HepG2 (cell line): Measurements from ENCODE around the gene ATG9A. TPM values are rescaled to one million over a fixed set of nuclear protein-coding genes. Genes with fewer than 3 reads are reported as not detected.

Experiments
- CEBPB ChIP-seq: IDR thresholded peaks from 2 replicates; pipeline ENCODE4 v1.6.1; 2011; ENCODE audit warnings: low read depth, low read length, improper control_type of control experiment, borderline replicate concordance
- FOSL2 ChIP-seq: sonication (generic); formaldehyde crosslinking; IDR thresholded peaks from 2 replicates; pipeline ENCODE4 v1.4.0; 2020; ENCODE audit warnings: missing genetic modification reagents
- GABPB1 ChIP-seq: IDR thresholded peaks from 2 replicates; pipeline ENCODE4 v1.6.1; 2016; ENCODE audit warnings: mild to moderate bottlenecking, missing genetic modification reagents, moderate library complexity, missing compliant biosample characterization
- ISL2 ChIP-seq: sonication (generic); formaldehyde crosslinking; IDR thresholded peaks from 2 replicates; pipeline ENCODE4 v1.5.0; 2020; ENCODE audit warnings: missing genetic modification reagents
- NPAS2 ChIP-seq: sonication (generic); formaldehyde crosslinking; IDR thresholded peaks from 2 replicates; pipeline ENCODE4 v1.8.0; 2022; ENCODE audit warnings: mild to moderate bottlenecking, missing genetic modification reagents, borderline replicate concordance
- POGZ ChIP-seq: sonication (generic); formaldehyde crosslinking; IDR thresholded peaks from 2 replicates; pipeline ENCODE4 v1.4.0; 2020; ENCODE audit warnings: mild to moderate bottlenecking, missing genetic modification reagents
- RCOR2 ChIP-seq: IDR thresholded peaks from 2 replicates; pipeline ENCODE4 v1.6.1; 2016; ENCODE audit warnings: missing biosample characterization, missing genetic modification reagents
- RNF2 ChIP-seq: fragments of 450-650 bp; conservative IDR thresholded peaks from 2 replicates; pipeline ENCODE4 v1.6.1; 2016; ENCODE audit warnings: low read depth
- TGIF2 ChIP-seq: IDR thresholded peaks from 2 replicates; pipeline ENCODE4 v1.6.1; 2016; ENCODE audit warnings: control low read depth, missing compliant biosample characterization
- WIZ ChIP-seq: sonication (generic); formaldehyde crosslinking; IDR thresholded peaks from 2 replicates; pipeline ENCODE4 v1.5.1; 2020; ENCODE audit warnings: mild to moderate bottlenecking, missing genetic modification reagents
- YY1 ChIP-seq: IDR thresholded peaks from 2 replicates; pipeline ENCODE4 v1.6.1; 2011; ENCODE audit warnings: low read length, low read depth, moderate library complexity, mild to moderate bottlenecking; ENCODE audit not compliant: insufficient read depth, insufficient replicate concordance
- ZFY ChIP-seq: sonication (generic); formaldehyde crosslinking; IDR thresholded peaks from 2 replicates; pipeline ENCODE4 v1.4.0; 2020; ENCODE audit warnings: missing genetic modification reagents
- ZIK1 ChIP-seq: sonication (generic); formaldehyde crosslinking; IDR thresholded peaks from 2 replicates; pipeline ENCODE4 v1.5.0; 2020; ENCODE audit warnings: mild to moderate bottlenecking, low read depth, missing genetic modification reagents, borderline replicate concordance
- ZNF207 ChIP-seq: fragments of 450-650 bp; IDR thresholded peaks from 2 replicates; pipeline ENCODE4 v1.6.1; 2016; ENCODE audit warnings: antibody characterized with exemption, borderline replicate concordance
- ZNF484 ChIP-seq: sonication (generic); formaldehyde crosslinking; IDR thresholded peaks from 2 replicates; pipeline ENCODE4 v1.5.1; 2020; ENCODE audit warnings: mild to moderate bottlenecking, low read depth, missing genetic modification reagents, borderline replicate concordance
- ZNF552 ChIP-seq: sonication (generic); formaldehyde crosslinking; IDR thresholded peaks from 2 replicates; pipeline ENCODE4 v1.9.0; 2022; ENCODE audit warnings: missing genetic modification reagents, mild to moderate bottlenecking, borderline replicate concordance
- ZNF879 ChIP-seq: sonication (generic); formaldehyde crosslinking; IDR thresholded peaks from 2 replicates; pipeline ENCODE4 v1.8.1; 2023; ENCODE audit warnings: missing genetic modification reagents
- ZNF891 ChIP-seq: sonication (generic); formaldehyde crosslinking; IDR thresholded peaks from 2 replicates; pipeline ENCODE4 v1.5.0; 2020; ENCODE audit warnings: mild to moderate bottlenecking, missing genetic modification reagents
- polyA plus RNA-seq, 8 experiments: library from polyadenylated mRNA; depleted of rRNA in 3 of 8; stranded (reverse) in 7 of 8; unstranded in 1 of 8; fragments of >200 nt; fragmentation: Illumina TruSeq in 4 of 8; extraction: Trizol in 4 of 8; gene quantifications; 2 replicates each; pipeline versions ENCODE4 v1.2.1 to v1.2.3, GENCODE V29; 2011 to 2016; ENCODE audit warnings: low read depth in 4 of 8, missing spikeins in 1 of 8, mixed read lengths in 1 of 8; ENCODE audit not compliant: insufficient read depth in 1 of 8
- total RNA-seq, 5 experiments: library from RNA; depleted of rRNA; stranded (reverse); fragments of >200 nt; fragmentation: Illumina TruSeq; extraction: Trizol; gene quantifications; 2 replicates each; pipeline ENCODE4 v1.2.3, GENCODE V29; 2016; ENCODE audit warnings: low read depth in 1 of 5
- TF ChIP-seq, protein P1 (sequence below): sonication (generic); formaldehyde crosslinking; conservative IDR thresholded peaks from 2 replicates; pipeline ENCODE4 v1.8.0; 2022; ENCODE audit warnings: mild to moderate bottlenecking, moderate library complexity, missing genetic modification reagents
- TF ChIP-seq, protein P2 (sequence below): IDR thresholded peaks from 2 replicates; pipeline ENCODE4 v1.6.1; 2016; ENCODE audit warnings: mild to moderate bottlenecking
- TF ChIP-seq, protein P3 (sequence below): sonication (generic); formaldehyde crosslinking; IDR thresholded peaks from 2 replicates; pipeline ENCODE4 v1.8.1; 2022; ENCODE audit warnings: mild to moderate bottlenecking, missing genetic modification reagents
- TF ChIP-seq, protein P4 (sequence below): sonication (generic); formaldehyde crosslinking; IDR thresholded peaks from 2 replicates; pipeline ENCODE4 v1.5.0; 2020; ENCODE audit warnings: mild to moderate bottlenecking, missing genetic modification reagents
- TF ChIP-seq, protein P5 (sequence below): fragments of 450-650 bp; IDR thresholded peaks from 2 replicates; pipeline ENCODE4 v1.6.1; 2017

ATG9A gene
- total and polyA plus RNA-seq, 2 of the 13 experiments (the other 11 are each of a cell fraction or from before 2014, with no cell fraction given), result 35.0 to 131 TPM

DNA sequence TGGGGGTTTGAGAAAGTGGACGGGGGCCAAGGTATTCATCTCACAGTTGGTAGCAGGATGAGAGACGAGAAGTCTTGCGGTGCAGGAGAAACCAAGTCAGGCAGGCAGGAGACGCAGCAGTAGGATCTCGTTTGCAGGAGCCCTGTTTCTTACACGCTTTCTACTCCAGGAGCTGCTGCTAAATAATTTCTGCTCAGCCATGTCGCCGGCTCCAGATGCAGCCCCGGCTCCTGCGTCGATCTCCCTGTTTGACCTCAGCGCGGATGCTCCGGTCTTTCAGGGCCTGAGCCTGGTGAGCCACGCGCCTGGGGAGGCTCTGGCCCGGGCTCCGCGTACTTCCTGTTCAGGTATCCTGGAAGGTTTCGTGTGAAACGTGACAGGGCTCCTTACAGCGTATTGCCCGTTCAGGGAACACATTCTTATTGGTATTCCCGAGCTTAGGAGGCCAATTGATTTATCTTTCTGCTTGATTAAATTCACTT, 664 bp upstream of the ATG9A start (continued):
- TF ChIP-seq ZNF891 (CRISPR knock-in tag), result no peak; the same call in 1 of the 2 replicates
- TF ChIP-seq ZNF207, result no peak
- TF ChIP-seq, protein P1, sequence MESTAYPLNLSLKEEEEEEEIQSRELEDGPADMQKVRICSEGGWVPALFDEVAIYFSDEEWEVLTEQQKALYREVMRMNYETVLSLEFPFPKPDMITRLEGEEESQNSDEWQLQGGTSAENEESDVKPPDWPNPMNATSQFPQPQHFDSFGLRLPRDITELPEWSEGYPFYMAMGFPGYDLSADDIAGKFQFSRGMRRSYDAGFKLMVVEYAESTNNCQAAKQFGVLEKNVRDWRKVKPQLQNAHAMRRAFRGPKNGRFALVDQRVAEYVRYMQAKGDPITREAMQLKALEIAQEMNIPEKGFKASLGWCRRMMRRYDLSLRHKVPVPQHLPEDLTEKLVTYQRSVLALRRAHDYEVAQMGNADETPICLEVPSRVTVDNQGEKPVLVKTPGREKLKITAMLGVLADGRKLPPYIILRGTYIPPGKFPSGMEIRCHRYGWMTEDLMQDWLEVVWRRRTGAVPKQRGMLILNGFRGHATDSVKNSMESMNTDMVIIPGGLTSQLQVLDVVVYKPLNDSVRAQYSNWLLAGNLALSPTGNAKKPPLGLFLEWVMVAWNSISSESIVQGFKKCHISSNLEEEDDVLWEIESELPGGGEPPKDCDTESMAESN, result 0 out of 2 replicates have a peak, but pooled peaks have one; percentile 37
- no peak for TF ChIP-seq RNF2
- TF ChIP-seq NPAS2 (CRISPR knock-in tag), result no peak
- no peak for TF ChIP-seq ZIK1
- TF ChIP-seq GABPB1, result peak; percentile 66
- TF ChIP-seq CEBPB, result no peak
- TF ChIP-seq FOSL2, result no peak
- TF ChIP-seq WIZ (CRISPR knock-in tag), result 0 out of 2 replicates have a peak, but pooled peaks have one; percentile 23
- no peak for TF ChIP-seq TGIF2 (CRISPR knock-in tag)
- no peak for TF ChIP-seq RCOR2 (CRISPR knock-in tag)
- TF ChIP-seq, protein P2, sequence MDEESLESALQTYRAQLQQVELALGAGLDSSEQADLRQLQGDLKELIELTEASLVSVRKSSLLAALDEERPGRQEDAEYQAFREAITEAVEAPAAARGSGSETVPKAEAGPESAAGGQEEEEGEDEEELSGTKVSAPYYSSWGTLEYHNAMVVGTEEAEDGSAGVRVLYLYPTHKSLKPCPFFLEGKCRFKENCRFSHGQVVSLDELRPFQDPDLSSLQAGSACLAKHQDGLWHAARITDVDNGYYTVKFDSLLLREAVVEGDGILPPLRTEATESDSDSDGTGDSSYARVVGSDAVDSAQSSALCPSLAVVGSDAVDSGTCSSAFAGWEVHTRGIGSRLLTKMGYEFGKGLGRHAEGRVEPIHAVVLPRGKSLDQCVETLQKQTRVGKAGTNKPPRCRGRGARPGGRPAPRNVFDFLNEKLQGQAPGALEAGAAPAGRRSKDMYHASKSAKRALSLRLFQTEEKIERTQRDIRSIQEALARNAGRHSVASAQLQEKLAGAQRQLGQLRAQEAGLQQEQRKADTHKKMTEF (CRISPR knock-in tag), result no peak
- TF ChIP-seq POGZ (CRISPR knock-in tag), result no peak
- TF ChIP-seq, protein P3, sequence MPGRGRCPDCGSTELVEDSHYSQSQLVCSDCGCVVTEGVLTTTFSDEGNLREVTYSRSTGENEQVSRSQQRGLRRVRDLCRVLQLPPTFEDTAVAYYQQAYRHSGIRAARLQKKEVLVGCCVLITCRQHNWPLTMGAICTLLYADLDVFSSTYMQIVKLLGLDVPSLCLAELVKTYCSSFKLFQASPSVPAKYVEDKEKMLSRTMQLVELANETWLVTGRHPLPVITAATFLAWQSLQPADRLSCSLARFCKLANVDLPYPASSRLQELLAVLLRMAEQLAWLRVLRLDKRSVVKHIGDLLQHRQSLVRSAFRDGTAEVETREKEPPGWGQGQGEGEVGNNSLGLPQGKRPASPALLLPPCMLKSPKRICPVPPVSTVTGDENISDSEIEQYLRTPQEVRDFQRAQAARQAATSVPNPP (CRISPR knock-in tag), result no peak
- TF ChIP-seq ZNF484 (CRISPR knock-in tag), result no peak
- peak; percentile 42; the same call in 1 of the 2 replicates for TF ChIP-seq ZFY (CRISPR knock-in tag)
- TF ChIP-seq, protein P4, sequence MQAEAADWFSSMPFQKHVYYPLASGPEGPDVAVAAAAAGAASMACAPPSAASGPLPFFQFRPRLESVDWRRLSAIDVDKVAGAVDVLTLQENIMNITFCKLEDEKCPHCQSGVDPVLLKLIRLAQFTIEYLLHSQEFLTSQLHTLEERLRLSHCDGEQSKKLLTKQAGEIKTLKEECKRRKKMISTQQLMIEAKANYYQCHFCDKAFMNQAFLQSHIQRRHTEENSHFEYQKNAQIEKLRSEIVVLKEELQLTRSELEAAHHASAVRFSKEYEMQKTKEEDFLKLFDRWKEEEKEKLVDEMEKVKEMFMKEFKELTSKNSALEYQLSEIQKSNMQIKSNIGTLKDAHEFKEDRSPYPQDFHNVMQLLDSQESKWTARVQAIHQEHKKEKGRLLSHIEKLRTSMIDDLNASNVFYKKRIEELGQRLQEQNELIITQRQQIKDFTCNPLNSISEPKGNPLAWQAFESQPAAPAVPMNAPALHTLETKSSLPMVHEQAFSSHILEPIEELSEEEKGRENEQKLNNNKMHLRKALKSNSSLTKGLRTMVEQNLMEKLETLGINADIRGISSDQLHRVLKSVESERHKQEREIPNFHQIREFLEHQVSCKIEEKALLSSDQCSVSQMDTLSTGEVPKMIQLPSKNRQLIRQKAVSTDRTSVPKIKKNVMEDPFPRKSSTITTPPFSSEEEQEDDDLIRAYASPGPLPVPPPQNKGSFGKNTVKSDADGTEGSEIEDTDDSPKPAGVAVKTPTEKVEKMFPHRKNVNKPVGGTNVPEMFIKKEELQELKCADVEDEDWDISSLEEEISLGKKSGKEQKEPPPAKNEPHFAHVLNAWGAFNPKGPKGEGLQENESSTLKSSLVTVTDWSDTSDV (CRISPR knock-in tag), result no peak
- TF ChIP-seq ZNF879 (CRISPR knock-in tag), result peak; percentile 21; the same call in 1 of the 2 replicates
- TF ChIP-seq, protein P5, sequence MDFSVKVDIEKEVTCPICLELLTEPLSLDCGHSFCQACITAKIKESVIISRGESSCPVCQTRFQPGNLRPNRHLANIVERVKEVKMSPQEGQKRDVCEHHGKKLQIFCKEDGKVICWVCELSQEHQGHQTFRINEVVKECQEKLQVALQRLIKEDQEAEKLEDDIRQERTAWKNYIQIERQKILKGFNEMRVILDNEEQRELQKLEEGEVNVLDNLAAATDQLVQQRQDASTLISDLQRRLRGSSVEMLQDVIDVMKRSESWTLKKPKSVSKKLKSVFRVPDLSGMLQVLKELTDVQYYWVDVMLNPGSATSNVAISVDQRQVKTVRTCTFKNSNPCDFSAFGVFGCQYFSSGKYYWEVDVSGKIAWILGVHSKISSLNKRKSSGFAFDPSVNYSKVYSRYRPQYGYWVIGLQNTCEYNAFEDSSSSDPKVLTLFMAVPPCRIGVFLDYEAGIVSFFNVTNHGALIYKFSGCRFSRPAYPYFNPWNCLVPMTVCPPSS, result no peak
- no peak for TF ChIP-seq YY1
- no peak for TF ChIP-seq ZNF552 (CRISPR knock-in tag)
- 0 out of 2 replicates have a peak, but pooled peaks have one; percentile 25 for TF ChIP-seq ISL2 (CRISPR knock-in tag)
